Keratinocyte (primary cell): Measurements from ENCODE around the gene MAT1A.

ENCODE experiments used
- EZH2 ChIP-seq: IDR thresholded peaks from one replicate; pipeline ENCODE4 v1.6.1; 2012; ENCODE audit warnings: inconsistent platforms, mild to moderate bottlenecking, low read length, moderate library complexity
- TF ChIP-seq, protein P1 (sequence below), 3 experiments: IDR thresholded peaks in 1 of 3; conservative IDR thresholded peaks in 1 of 3; optimal IDR thresholded peaks in 1 of 3; 2 replicates in 2 of 3; 3 replicates in 1 of 3; pipeline versions ENCODE3 to v1.5.1; 2011; ENCODE audit warnings: low read length in 3 of 3, mild to moderate bottlenecking in 3 of 3, moderate library complexity in 2 of 3, control low read depth in 1 of 3, inconsistent platforms in 1 of 3; ENCODE audit not compliant: insufficient read depth in 2 of 3; ENCODE audit errors: extremely low read depth in 1 of 3

DNA sequence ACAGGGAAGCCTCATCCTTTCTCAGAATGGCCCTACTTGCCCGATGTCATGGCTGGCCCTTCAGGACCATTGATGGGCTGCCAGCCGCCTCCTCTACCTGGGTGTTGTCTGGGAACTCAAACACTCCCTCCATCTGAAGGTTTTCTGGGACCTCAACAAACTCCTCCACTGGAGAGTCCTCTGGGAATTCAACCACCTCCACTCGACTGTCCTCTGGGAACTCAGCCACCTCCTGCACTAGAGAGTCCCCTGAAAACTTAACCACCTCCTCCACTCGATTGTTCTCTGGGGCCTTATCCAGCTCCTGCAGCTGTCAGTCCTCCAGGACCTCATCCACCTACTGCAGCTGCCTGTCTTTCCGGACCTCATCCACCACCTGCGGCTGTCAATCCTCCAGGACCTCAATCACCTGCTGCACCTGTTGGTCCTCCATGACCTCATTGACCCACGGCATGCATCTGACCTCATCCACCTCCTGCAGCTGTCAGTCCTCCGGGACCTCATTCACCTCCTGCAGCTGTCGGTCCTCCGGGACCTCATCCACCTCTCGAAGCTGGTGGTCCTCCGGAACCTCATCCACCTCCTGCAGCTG lies 37.1 kb downstream of the MAT1A start:
- TF ChIP-seq, protein P1, sequence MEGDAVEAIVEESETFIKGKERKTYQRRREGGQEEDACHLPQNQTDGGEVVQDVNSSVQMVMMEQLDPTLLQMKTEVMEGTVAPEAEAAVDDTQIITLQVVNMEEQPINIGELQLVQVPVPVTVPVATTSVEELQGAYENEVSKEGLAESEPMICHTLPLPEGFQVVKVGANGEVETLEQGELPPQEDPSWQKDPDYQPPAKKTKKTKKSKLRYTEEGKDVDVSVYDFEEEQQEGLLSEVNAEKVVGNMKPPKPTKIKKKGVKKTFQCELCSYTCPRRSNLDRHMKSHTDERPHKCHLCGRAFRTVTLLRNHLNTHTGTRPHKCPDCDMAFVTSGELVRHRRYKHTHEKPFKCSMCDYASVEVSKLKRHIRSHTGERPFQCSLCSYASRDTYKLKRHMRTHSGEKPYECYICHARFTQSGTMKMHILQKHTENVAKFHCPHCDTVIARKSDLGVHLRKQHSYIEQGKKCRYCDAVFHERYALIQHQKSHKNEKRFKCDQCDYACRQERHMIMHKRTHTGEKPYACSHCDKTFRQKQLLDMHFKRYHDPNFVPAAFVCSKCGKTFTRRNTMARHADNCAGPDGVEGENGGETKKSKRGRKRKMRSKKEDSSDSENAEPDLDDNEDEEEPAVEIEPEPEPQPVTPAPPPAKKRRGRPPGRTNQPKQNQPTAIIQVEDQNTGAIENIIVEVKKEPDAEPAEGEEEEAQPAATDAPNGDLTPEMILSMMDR (optimal IDR thresholded peaks at IDR 0.05 in 1 of 3, IDR thresholded peaks at IDR 0.05 in 1 of 3, conservative IDR thresholded peaks at IDR 0.05 in 1 of 3; ENCODE audit: extremely low read depth in 1 of 3, insufficient read depth in 2 of 3, low read length in 3 of 3), result no peak
- no peak for TF ChIP-seq EZH2
